Smooth muscle cell (in vitro differentiated cells): ENCODE results near the gene PRKCA. TPM values are rescaled to one million over a fixed set of nuclear protein-coding genes. Genes with fewer than 3 reads are reported as not detected.

ENCODE experiments used
- DNase-seq: peaks from one replicate; lab custom pipeline; 2025; ENCODE audit not compliant: unreplicated experiment; lab: John Stamatoyannopoulos, UW
- H2AFZ ChIP-seq: fragments of 200-600 bp; sonication (generic); 2 replicates; pipeline ENCODE4 v1.6.0; 2016; ENCODE audit warnings: antibody characterized with exemption, low read depth, mild to moderate bottlenecking
- H3F3A ChIP-seq: fragments of 200-600 bp; sonication (generic); 2 replicates; pipeline ENCODE4 v1.6.0; 2017; ENCODE audit warnings: antibody characterized with exemption, low read depth
- H3K27ac ChIP-seq: fragments of 200-600 bp; sonication (generic); 2 replicates; pipeline ENCODE4 v1.5.1; 2016; ENCODE audit warnings: low read depth, mild to moderate bottlenecking
- H3K27me3 ChIP-seq: fragments of 200-600 bp; sonication (generic); 2 replicates; pipeline ENCODE4 v1.6.1; 2016; ENCODE audit warnings: low read depth, mild to moderate bottlenecking
- H3K36me3 ChIP-seq: fragments of 200-600 bp; sonication (generic); 2 replicates; pipeline ENCODE4 v1.5.1; 2016; ENCODE audit warnings: low read depth
- H3K4me1 ChIP-seq: fragments of 200-600 bp; sonication (generic); 2 replicates; pipeline ENCODE4 v1.5.1; 2016; ENCODE audit warnings: low read depth
- H3K4me2 ChIP-seq: fragments of 200-600 bp; sonication (generic); 2 replicates; pipeline ENCODE4 v1.6.0; 2016; ENCODE audit warnings: mild to moderate bottlenecking
- H3K4me3 ChIP-seq: fragments of 200-600 bp; sonication (generic); 2 replicates; pipeline ENCODE4 v1.5.1; 2016; ENCODE audit warnings: mild to moderate bottlenecking
- H3K79me2 ChIP-seq: fragments of 200-600 bp; sonication (generic); 2 replicates; pipeline ENCODE4 v1.6.0; 2016; ENCODE audit warnings: low read depth, mild to moderate bottlenecking
- H3K9ac ChIP-seq: fragments of 200-600 bp; sonication (generic); 2 replicates; pipeline ENCODE4 v1.6.0; 2016; ENCODE audit warnings: low read depth
- H3K9me3 ChIP-seq: fragments of 200-600 bp; sonication (generic); replicated peaks from 2 replicates; pipeline ENCODE4 v1.5.1; 2016; ENCODE audit warnings: low read depth
- H4K20me1 ChIP-seq: fragments of 200-600 bp; sonication (generic); 2 replicates; pipeline ENCODE4 v1.6.0; 2016; ENCODE audit warnings: low read depth
- WGBS: methylation state at CpG from one replicate; pipeline ENCODE4 v1.1.7; 2016; ENCODE audit warnings: low lambda C conversion rate; 5-methylcytosine and 5-hydroxymethylcytosine counted together
- polyA plus RNA-seq: library from polyadenylated mRNA; unstranded; fragments of >200 nt; fragmentation: Nextera tagmentation; extraction: Ambion mirVana; gene quantifications from 2 replicates; pipeline ENCODE4 v1.2.1, GENCODE V29; 2016
- total RNA-seq: library from RNA; depleted of rRNA; stranded (reverse); fragments of >200 nt; gene quantifications from 2 replicates; pipeline ENCODE4 v1.2.3, GENCODE V29; 2014
- TF ChIP-seq, protein P1 (sequence below): fragments of 200-600 bp; sonication (generic); IDR thresholded peaks from 2 replicates; pipeline ENCODE4 v1.5.1; 2017; ENCODE audit warnings: borderline replicate concordance, mild to moderate bottlenecking, antibody characterized with exemption; ENCODE audit not compliant: insufficient read depth, poor library complexity, severe bottlenecking

The PRKCA gene
- total and polyA plus RNA-seq, 2 experiments from 2014 or later = 0.78 to 7.1 TPM

DNA sequence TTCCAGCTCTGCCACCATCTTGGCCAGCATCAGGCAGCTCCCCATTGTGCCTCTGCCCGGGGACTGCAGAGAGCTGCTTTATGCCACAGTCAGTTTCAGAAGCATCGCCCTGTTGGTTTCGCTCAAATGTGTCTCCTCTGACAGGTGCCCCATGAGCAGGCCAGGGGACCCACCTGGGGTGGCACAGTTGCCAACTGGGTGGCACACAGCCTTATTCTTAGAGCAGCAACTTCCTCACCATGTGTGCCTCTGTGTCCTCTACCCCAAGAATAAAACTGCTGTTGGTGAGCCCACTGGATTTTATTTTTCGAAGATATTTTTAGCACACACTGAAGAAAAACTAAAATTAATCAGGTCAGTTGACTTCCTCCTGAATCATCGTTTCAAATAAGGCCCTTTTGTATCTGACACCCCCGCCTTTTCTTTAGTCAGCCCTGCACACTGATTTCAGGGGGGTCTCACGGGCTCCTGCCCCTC lies 487.6 kb downstream of the PRKCA start:
- no peaks in the 10 kb centered on the region for H3K79me2 ChIP-seq
- no peaks in the 10 kb centered on the region for H3K36me3 ChIP-seq
- no peaks in the 10 kb centered on the region for H4K20me1 ChIP-seq
- no peak for DNase-seq
- no peaks in the 10 kb centered on the region for H3K4me1 ChIP-seq
- no peaks in the 10 kb centered on the region for H3K9me3 ChIP-seq
- H3K4me2 ChIP-seq = no peak overlapping the region
- no peaks in the 10 kb centered on the region for H3K27me3 ChIP-seq
- no peak overlapping the region for H3K4me3 ChIP-seq
- TF ChIP-seq, protein P1, sequence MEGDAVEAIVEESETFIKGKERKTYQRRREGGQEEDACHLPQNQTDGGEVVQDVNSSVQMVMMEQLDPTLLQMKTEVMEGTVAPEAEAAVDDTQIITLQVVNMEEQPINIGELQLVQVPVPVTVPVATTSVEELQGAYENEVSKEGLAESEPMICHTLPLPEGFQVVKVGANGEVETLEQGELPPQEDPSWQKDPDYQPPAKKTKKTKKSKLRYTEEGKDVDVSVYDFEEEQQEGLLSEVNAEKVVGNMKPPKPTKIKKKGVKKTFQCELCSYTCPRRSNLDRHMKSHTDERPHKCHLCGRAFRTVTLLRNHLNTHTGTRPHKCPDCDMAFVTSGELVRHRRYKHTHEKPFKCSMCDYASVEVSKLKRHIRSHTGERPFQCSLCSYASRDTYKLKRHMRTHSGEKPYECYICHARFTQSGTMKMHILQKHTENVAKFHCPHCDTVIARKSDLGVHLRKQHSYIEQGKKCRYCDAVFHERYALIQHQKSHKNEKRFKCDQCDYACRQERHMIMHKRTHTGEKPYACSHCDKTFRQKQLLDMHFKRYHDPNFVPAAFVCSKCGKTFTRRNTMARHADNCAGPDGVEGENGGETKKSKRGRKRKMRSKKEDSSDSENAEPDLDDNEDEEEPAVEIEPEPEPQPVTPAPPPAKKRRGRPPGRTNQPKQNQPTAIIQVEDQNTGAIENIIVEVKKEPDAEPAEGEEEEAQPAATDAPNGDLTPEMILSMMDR = no peak
- no peak overlapping the region for H3K9ac ChIP-seq
- no peak overlapping the region for H2AFZ ChIP-seq
- no peaks in the 10 kb centered on the region for H3F3A ChIP-seq
- 91% methylated on average over 7 of the region's 7 CpGs for WGBS
- H3K27ac ChIP-seq = no peak overlapping the region

DNA sequence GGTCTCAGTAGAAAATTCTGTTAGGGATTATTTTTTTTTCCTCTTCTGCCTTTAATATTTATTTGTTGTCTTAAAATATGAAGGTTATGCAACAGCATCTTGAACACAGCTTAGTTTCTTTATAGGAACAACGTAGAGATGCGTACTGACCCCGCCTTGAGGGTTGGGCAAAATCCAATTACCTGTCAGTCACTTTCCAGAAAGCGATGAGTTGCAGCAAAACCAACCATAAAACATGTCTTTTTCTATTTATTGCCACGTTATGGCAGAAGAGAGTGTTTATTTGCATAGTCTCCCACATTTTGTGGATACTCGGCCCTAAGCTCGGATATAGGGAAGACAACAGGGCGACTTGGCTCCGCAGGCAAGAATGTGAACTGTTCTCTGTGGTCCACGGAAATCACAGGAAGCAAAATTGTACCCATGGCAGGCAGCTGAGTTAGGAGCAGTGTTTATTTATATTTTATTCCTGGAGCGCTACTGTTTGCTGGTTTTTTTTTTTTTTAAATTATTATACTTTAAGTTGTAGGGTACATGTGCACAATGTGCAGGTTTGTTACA lies 488.2 kb downstream of the PRKCA start:
- H4K20me1 ChIP-seq = no peaks in the 10 kb centered on the region
- H3K27me3 ChIP-seq = no peaks in the 10 kb centered on the region
- H3K27ac ChIP-seq = no peak overlapping the region
- H2AFZ ChIP-seq = no peak overlapping the region
- H3K36me3 ChIP-seq = no peaks in the 10 kb centered on the region
- H3K79me2 ChIP-seq = no peaks in the 10 kb centered on the region
- DNase-seq = no peak
- H3K4me2 ChIP-seq = no peak overlapping the region
- no peaks in the 10 kb centered on the region for H3F3A ChIP-seq
- TF ChIP-seq, protein P1 = no peak
- H3K9me3 ChIP-seq = no peaks in the 10 kb centered on the region
- no peak overlapping the region for H3K4me3 ChIP-seq
- H3K4me1 ChIP-seq = no peaks in the 10 kb centered on the region
- 93% methylated on average over 11 of the region's 11 CpGs for WGBS
- H3K9ac ChIP-seq = no peak overlapping the region

DNA sequence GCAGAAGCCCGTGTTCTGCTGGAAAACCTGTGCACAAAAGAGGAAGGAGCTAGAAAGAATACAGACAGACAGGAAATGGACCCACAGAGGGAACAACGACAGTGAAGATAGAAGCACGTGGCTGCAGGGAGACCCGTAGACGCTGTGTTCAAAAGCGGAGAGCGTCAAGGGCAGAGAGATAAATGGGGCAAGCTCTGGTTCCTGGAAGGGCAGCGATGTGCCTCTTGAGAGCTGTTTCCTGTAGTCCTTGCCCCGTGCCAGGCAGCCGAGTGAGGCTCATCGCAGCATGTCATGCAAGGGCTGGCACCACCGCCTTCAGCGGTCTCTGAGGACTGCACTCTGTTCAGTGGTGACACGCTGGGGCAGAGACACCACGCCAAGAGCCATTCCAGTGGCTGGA lies 488.9 kb downstream of the PRKCA start:
- no peaks in the 10 kb centered on the region for H3K36me3 ChIP-seq
- DNase-seq = no peak
- TF ChIP-seq, protein P1 = no peak
- H3K9ac ChIP-seq = no peak overlapping the region
- H3K27ac ChIP-seq = no peak overlapping the region
- 80% methylated on average over 15 of the region's 15 CpGs for WGBS
- H2AFZ ChIP-seq = no peak overlapping the region
- no peak overlapping the region for H3K4me2 ChIP-seq
- no peaks in the 10 kb centered on the region for H3K27me3 ChIP-seq
- no peaks in the 10 kb centered on the region for H3K4me1 ChIP-seq
- no peaks in the 10 kb centered on the region for H3F3A ChIP-seq
- no peaks in the 10 kb centered on the region for H4K20me1 ChIP-seq
- H3K79me2 ChIP-seq = no peaks in the 10 kb centered on the region
- H3K9me3 ChIP-seq = no peaks in the 10 kb centered on the region
- H3K4me3 ChIP-seq = no peak overlapping the region

DNA sequence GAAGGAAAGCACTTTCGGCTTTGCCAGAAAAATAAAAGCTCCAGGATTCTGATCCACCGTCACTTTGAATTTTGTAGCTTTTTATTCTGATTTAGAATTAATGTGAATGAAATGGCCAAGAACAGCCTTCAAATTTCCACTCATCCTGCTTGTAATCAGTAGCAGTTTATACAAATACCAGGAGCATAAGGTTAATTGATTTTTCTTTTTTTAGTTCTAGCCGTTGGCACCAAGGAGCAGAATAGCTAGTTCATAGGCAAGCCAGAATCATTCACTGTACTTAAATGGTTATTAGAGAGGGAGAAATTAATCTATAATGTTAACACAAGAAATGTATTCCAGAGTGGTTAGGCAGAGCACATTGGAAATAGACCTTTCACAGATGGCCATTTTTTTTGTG lies 491.4 kb downstream of the PRKCA start:
- H3K27ac ChIP-seq = no peak overlapping the region
- no peaks in the 10 kb centered on the region for H3F3A ChIP-seq
- no peaks in the 10 kb centered on the region for H3K36me3 ChIP-seq
- no peak overlapping the region for H3K4me2 ChIP-seq
- H3K27me3 ChIP-seq = no peaks in the 10 kb centered on the region
- H2AFZ ChIP-seq = no peak overlapping the region
- no peaks in the 10 kb centered on the region for H3K9me3 ChIP-seq
- H3K4me3 ChIP-seq = no peak overlapping the region
- no peak overlapping the region for H3K9ac ChIP-seq
- H3K79me2 ChIP-seq = no peaks in the 10 kb centered on the region
- TF ChIP-seq, protein P1 = no peak
- no peak for DNase-seq
- H3K4me1 ChIP-seq = no peaks in the 10 kb centered on the region
- no peaks in the 10 kb centered on the region for H4K20me1 ChIP-seq
- WGBS = 98% methylated on average over 3 of the region's 3 CpGs
